BLaER1 (cell line): ENCODE data around the gene HNRNPUL2.

Experiments used
- H3K27ac ChIP-seq: shearing (Covaris generic); formaldehyde crosslinking; 2 replicates; pipeline ENCODE4 v1.8.1; 2022
- H3K27me3 ChIP-seq: shearing (Covaris generic); formaldehyde crosslinking; 2 replicates; pipeline ENCODE4 v1.8.1; 2022
- H3K36me3 ChIP-seq: shearing (Covaris generic); formaldehyde crosslinking; 2 replicates; pipeline ENCODE4 v1.8.1; 2022
- H3K4me1 ChIP-seq: shearing (Covaris generic); formaldehyde crosslinking; 2 replicates; pipeline ENCODE4 v1.8.1; 2022
- H3K4me2 ChIP-seq: shearing (Covaris generic); formaldehyde crosslinking; 2 replicates; pipeline ENCODE4 v1.8.1; 2022
- H3K4me3 ChIP-seq: shearing (Covaris generic); formaldehyde crosslinking; 2 replicates; pipeline ENCODE4 v1.8.1; 2022
- H3K9ac ChIP-seq: shearing (Covaris generic); formaldehyde crosslinking; 2 replicates; pipeline ENCODE4 v1.8.1; 2022
- H3K9me3 ChIP-seq: shearing (Covaris generic); formaldehyde crosslinking; 2 replicates; pipeline ENCODE4 v1.8.1; 2022
- H4K20me1 ChIP-seq: shearing (Covaris generic); formaldehyde crosslinking; 2 replicates; pipeline ENCODE4 v1.8.1; 2022
- Cebpa-rat ChIP-seq: shearing (Covaris generic); IDR thresholded peaks from 2 replicates; pipeline ENCODE4 v1.8.1; 2022

The HNRNPUL2 gene

DNA sequence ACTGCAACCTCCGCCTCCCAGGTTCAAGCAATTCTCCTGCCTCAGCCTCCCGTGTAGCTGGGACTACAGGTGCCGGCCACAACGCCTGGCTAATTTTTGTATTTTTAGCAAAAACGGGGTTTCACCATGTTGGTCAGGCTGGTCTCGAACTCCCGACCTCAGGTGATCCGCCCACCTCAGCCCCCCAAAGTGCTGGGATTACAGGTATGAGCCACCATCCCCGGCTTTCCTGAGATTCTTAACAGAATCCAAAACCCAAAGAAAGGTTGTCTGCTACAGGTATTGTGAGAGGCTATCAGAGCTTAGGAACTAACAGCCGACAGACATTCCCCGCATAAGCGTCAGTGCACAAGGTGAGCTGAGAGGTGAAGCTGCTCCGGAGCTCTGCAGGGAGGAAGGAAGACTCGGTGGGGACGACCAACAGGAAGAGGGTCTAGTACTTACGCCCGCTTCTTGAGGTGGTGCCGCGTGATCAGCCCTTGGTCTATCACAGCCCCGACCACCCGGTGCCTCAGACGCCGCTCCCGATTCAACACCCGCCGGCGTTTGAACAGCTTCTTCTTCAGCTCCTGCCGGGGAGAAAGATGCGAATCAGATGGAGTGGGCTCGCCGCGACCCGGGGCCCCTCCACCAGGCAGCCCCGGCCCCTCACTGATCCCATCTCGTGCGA, 62.7 kb downstream of the HNRNPUL2 start:
- H3K27me3 ChIP-seq = no peaks in the 10 kb centered on the region
- no peak for TF ChIP-seq Cebpa-rat
- peaks cover 40% of the 10 kb centered on the region for H3K4me1 ChIP-seq
- peak overlapping the region; percentile 97 for H3K9ac ChIP-seq
- peak overlapping the region; percentile 92 for H3K27ac ChIP-seq
- H4K20me1 ChIP-seq = peaks cover 16% of the 10 kb centered on the region
- H3K4me3 ChIP-seq = peak overlapping the region; percentile 96
- no peaks in the 10 kb centered on the region for H3K9me3 ChIP-seq
- H3K36me3 ChIP-seq = peaks cover 51% of the 10 kb centered on the region
- H3K4me2 ChIP-seq = peak overlapping the region; percentile 73
